LHCN-M2 (cell line): ENCODE measurements around the gene TMEM168. TPM values are rescaled to one million over a fixed set of nuclear protein-coding genes. Genes with fewer than 3 reads are reported as not detected.

Experiments
- DNase-seq: peaks from one replicate; pipeline ENCODE4 v3.0.0-alpha.2; 2012; ENCODE audit warnings: low read depth
- total RNA-seq: library from RNA; depleted of rRNA; stranded (reverse); fragments of >200 nt; gene quantifications from 2 replicates; pipeline ENCODE4 v1.2.3, GENCODE V29; 2014

The TMEM168 gene
- total RNA-seq, 1 experiment from 2014 or later: 18.9 TPM

GRCh38 chr7:112715525-112715924 is 74.7 kb downstream of the TMEM168 start:
- DNase-seq: no peak

- DNase-seq: no peak
These were observed 75.3 kb downstream of the TMEM168 start for GRCh38 chr7:112714917-112715316.
